Germinal center (tissue), 1 donor: Measurements from ENCODE around the gene COL17A1.

Experiments
- DNase-seq: peaks from one replicate; pipeline ENCODE4 v3.0.0; 2012; ENCODE audit warnings: mixed read lengths, low spot score

COL17A1 gene

GRCh38 chr10:104085801-104086400 lies at the start of gene COL17A1:
TSS of gene COL17A1 (minus strand) at chr10:104085880. CDS start at chr10:104080673, 5,207 bp downstream.
- no peak for DNase-seq

- no peak for DNase-seq
Measured at GRCh38 chr10:104130041-104130440, 44.4 kb upstream of the COL17A1 start.

GRCh38 chr10:104128214-104128613 lies 42.5 kb upstream of the COL17A1 start:
- no peak for DNase-seq

GRCh38 chr10:104127411-104127810 lies 41.7 kb upstream of the COL17A1 start:
- peak; percentile 50 for DNase-seq

GRCh38 chr10:104123397-104123796 lies 37.7 kb upstream of the COL17A1 start:
- DNase-seq = peak; percentile 6

- DNase-seq = peak; percentile 16
Measured at GRCh38 chr10:104122225-104123107, 36.8 kb upstream of the COL17A1 start.

- DNase-seq = peak; percentile 97
Measured at GRCh38 chr10:104121485-104122224, 36.0 kb upstream of the COL17A1 start, which contains the start of gene SFR1. TSS of gene SFR1 (plus strand) at chr10:104122171. CDS start at chr10:104122184, 13 bp downstream.

GRCh38 chr10:104120903-104121484 lies 35.3 kb upstream of the COL17A1 start:
- DNase-seq = peak; percentile 43

- DNase-seq = no peak
Measured at GRCh38 chr10:104120512-104120902, 34.8 kb upstream of the COL17A1 start.

- DNase-seq = no peak
Measured at GRCh38 chr10:104119996-104120395, 34.3 kb upstream of the COL17A1 start.

GRCh38 chr10:104117839-104118323 lies 32.2 kb upstream of the COL17A1 start:
- DNase-seq = no peak

GRCh38 chr10:104113376-104113956 lies 27.8 kb upstream of the COL17A1 start:
- no peak for DNase-seq

GRCh38 chr10:104109908-104110662 lies 24.4 kb upstream of the COL17A1 start:
- DNase-seq = no peak

GRCh38 chr10:104104926-104105325 lies 19.2 kb upstream of the COL17A1 start:
- DNase-seq = no peak

GRCh38 chr10:104104418-104104817 lies 18.7 kb upstream of the COL17A1 start:
- no peak for DNase-seq

- DNase-seq = no peak
Measured at GRCh38 chr10:104103956-104104355, 18.3 kb upstream of the COL17A1 start.

- DNase-seq = no peak
Measured at GRCh38 chr10:104101902-104102301, 16.2 kb upstream of the COL17A1 start.

GRCh38 chr10:104100795-104101194 lies 15.1 kb upstream of the COL17A1 start:
- no peak for DNase-seq

GRCh38 chr10:104099941-104100340 lies 14.3 kb upstream of the COL17A1 start:
- DNase-seq = no peak

GRCh38 chr10:104099269-104099668 lies 13.6 kb upstream of the COL17A1 start:
- no peak for DNase-seq
